ENCODE data around the gene CEP76.
A peak's percentile ranks its signal among the peaks of the same experiment; 100 is the strongest.

Gene CEP76

GRCh38 chr18:12702221-12703095 is at the start of gene CEP76, which contains the start of gene PSMG2:
Gene CEP76, minus strand, starts transcription at chr18:12702723. Its CDS starts 175 bp downstream, at chr18:12702548.
Gene PSMG2, plus strand, starts transcription at chr18:12703042. Its CDS starts 66 bp downstream, at chr18:12703108.
- peak within 1 kb of the TSS; percentile 100 for H3K9ac ChIP-seq
- peaks cover 54% of the 10 kb centered on the region for H4K20me1 ChIP-seq
- peak within 1 kb of the TSS; percentile 82 for H3K4me3 ChIP-seq
- H3K9me3 ChIP-seq = no peaks in the 10 kb centered on the region
- peak within 1 kb of the TSS; percentile 93 for H3K4me2 ChIP-seq
- no peak for TF ChIP-seq Cebpa-rat (IDR thresholded peaks at IDR 0.05)
- peak within 1 kb of the TSS; percentile 100 for H3K27ac ChIP-seq
- H3K4me1 ChIP-seq = peaks cover 39% of the 10 kb centered on the region
- H3K36me3 ChIP-seq = peaks cover 42% of the 10 kb centered on the region
- no peaks in the 10 kb centered on the region for H3K27me3 ChIP-seq

DNA sequence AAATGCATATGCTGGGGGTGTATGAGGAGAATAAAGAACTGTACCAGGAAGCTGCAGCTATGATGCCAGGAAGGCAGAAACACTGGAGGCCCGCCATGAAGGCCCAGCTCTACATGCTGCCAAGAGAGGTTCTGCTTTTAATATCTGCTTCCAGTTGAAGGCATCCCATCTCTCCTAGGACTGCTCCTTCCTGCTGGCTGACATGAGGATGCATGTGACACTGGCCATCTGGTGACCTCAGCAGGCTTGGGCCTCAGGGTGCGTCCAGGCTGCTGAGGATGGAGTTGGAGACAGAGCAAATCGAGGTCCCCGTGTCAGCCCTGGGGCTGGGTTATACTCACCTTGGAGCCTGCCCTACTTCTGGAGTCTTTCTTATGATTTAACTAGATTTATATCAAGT is 49.4 kb upstream of the CEP76 start:
- Histone ChIP-seq H3K36me3 (no peaks in the 10 kb centered on the region), H3K9me3 (peaks cover 33% of the 10 kb centered on the region), H3K27ac (peak overlapping the region; percentile 85; the same call in 1 of the 2 replicates), H4K20me1 (no peaks in the 10 kb centered on the region), H3K4me2 (peak overlapping the region; percentile 82), H3K27me3 (no peaks in the 10 kb centered on the region), H3K9ac (no peak overlapping the region), H3K4me3 (no peak overlapping the region), H3K4me1 (peaks cover 65% of the 10 kb centered on the region)
- no peak for TF ChIP-seq Cebpa-rat (IDR thresholded peaks at IDR 0.05)

- H3K27me3 ChIP-seq = no peaks in the 10 kb centered on the region
- TF ChIP-seq Cebpa-rat (IDR thresholded peaks at IDR 0.05) = no peak
- no peak overlapping the region for H3K4me3 ChIP-seq
- H3K9me3 ChIP-seq = peaks cover 29% of the 10 kb centered on the region
- H3K4me1 ChIP-seq = peaks cover 69% of the 10 kb centered on the region
- H3K9ac ChIP-seq = 0 out of 2 replicates have a peak overlapping the region, but pooled peaks have one; percentile 66
- no peaks in the 10 kb centered on the region for H4K20me1 ChIP-seq
- H3K36me3 ChIP-seq = no peaks in the 10 kb centered on the region
- H3K27ac ChIP-seq = peak overlapping the region; percentile 85; the same call in 1 of the 2 replicates
- peak overlapping the region; percentile 82 for H3K4me2 ChIP-seq
Observed at GRCh38 chr18:12751503-12751884, 49.0 kb upstream of the CEP76 start.

DNA sequence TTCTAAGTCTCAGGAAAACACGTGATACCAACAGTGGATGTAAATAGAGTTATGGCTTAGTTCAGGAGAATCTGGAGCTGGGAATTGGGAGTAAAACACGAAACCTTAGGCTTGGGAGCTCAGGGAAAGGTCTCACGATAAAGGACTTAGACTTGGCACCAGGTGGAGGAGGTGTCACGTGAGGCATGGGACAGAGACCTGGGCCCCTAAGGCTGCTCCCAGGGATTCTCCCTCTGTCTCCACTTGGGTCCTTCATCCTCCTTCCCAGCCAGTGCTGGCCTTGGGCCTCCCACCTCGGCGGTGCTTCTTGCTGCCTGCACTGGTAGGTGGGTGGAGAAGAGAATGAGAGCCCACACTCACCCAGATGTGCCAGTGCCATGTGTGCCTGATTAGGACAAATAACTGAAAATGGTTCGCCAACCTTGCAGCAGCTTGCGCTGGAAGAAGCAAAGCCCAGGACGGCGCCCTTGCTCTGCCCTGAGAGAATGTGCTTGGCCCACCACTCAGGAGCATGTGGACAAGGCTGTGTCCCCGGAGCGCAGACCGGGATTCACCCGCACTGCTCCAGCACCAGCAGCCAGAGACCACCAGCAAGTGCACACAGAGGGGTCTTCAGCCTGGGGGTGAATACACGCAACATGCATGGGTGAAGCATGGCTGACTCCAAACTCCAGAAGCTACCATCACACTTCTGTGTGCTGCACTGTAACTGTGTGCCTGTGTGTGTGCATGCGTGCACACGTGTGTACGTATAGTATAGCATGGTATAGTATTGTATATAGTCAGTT is 48.4 kb upstream of the CEP76 start:
- Histone ChIP-seq H3K9me3 (peaks cover 23% of the 10 kb centered on the region), H3K4me3 (peak overlapping the region; percentile 21), H3K27me3 (no peaks in the 10 kb centered on the region), H3K27ac (peak overlapping the region; percentile 85), H3K4me2 (peak overlapping the region; percentile 82), H3K4me1 (peaks cover 75% of the 10 kb centered on the region), H3K36me3 (no peaks in the 10 kb centered on the region), H4K20me1 (no peaks in the 10 kb centered on the region), H3K9ac (peak overlapping the region; percentile 66)
- TF ChIP-seq Cebpa-rat (IDR thresholded peaks at IDR 0.05) = no peak

DNA sequence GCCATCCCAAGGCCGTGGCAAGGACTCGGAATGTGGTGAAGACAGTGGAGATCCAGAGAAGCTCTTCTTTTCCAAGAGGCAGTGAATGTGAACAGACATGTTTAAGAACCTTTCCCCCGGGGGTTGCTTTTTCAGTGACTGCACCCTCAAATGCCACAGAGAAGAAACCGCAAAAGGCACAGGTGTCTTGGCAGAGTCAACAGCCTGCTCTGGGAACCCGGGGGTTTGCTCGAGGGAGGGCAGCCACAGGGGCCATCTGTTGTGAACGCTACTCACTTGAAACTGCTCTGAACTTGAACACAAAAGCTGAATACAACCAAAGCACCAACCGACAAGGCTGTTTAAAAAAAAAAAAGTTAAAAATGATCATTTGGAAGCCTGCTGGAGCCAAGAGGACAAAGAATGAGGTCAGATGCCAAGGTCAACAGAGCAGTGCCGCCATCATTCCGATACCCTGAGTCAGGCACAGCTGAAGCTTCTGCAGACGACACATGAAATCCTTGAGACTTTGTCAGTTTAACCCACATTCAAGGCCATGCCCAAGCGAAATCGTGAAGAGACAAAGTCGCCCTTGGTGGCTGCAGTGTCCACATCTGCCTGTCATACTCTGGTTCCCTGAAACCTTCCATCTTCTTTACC is 47.7 kb upstream of the CEP76 start:
- no peaks in the 10 kb centered on the region for H3K36me3 ChIP-seq
- H3K27ac ChIP-seq = peak overlapping the region; percentile 85
- H3K9me3 ChIP-seq = peaks cover 16% of the 10 kb centered on the region
- H3K9ac ChIP-seq = peak overlapping the region; percentile 66
- no peaks in the 10 kb centered on the region for H3K27me3 ChIP-seq
- peaks cover 82% of the 10 kb centered on the region for H3K4me1 ChIP-seq
- H4K20me1 ChIP-seq = no peaks in the 10 kb centered on the region
- no peak for TF ChIP-seq Cebpa-rat (IDR thresholded peaks at IDR 0.05)
- peak overlapping the region; percentile 21 for H3K4me3 ChIP-seq
- peak overlapping the region; percentile 82 for H3K4me2 ChIP-seq

DNA sequence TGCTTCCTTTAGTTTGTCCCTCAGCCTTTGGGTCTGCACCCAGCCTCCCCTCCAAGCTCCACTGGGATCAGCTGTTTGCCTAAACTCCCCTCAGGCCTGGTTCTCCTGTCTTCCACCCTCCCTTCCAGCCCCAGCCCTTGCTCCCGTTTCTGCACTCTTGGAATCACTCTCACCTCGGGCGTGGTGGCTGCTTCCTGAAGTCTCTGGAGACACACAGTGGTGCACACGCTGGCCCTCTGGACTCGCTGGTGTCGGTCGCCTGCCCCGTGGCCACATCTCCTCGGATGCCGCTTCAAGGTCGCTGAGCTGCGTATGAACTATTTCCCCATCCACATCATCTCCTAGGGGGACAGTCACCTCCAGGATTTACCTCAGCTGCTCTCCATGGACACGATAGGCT is 46.6 kb upstream of the CEP76 start:
- Histone ChIP-seq H3K4me2 (peak overlapping the region; percentile 82), H3K36me3 (no peaks in the 10 kb centered on the region), H3K27me3 (no peaks in the 10 kb centered on the region), H3K9me3 (0 out of 2 replicates have a peak, but pooled peaks cover 5% of the 10 kb centered on the region), H4K20me1 (no peaks in the 10 kb centered on the region), H3K27ac (peak overlapping the region; percentile 49; the same call in 1 of the 2 replicates), H3K4me3 (peak overlapping the region; percentile 29), H3K9ac (no peak overlapping the region), H3K4me1 (peaks cover 91% of the 10 kb centered on the region)
- TF ChIP-seq Cebpa-rat (IDR thresholded peaks at IDR 0.05) = no peak

- H3K9me3 ChIP-seq = 0 out of 2 replicates have a peak, but pooled peaks cover under 1% of the 10 kb centered on the region
- H3K4me1 ChIP-seq = peaks cover 91% of the 10 kb centered on the region
- H3K27me3 ChIP-seq = no peaks in the 10 kb centered on the region
- H3K36me3 ChIP-seq = no peaks in the 10 kb centered on the region
- peak overlapping the region; percentile 82 for H3K4me2 ChIP-seq
- H4K20me1 ChIP-seq = no peaks in the 10 kb centered on the region
- peak overlapping the region; percentile 49; the same call in 1 of the 2 replicates for H3K27ac ChIP-seq
- H3K9ac ChIP-seq = no peak overlapping the region
- H3K4me3 ChIP-seq = no peak overlapping the region; the same call in 1 of the 2 replicates
- no peak for TF ChIP-seq Cebpa-rat (IDR thresholded peaks at IDR 0.05)
Observed at GRCh38 chr18:12748671-12749070, 46.1 kb upstream of the CEP76 start.

- no peaks in the 10 kb centered on the region for H4K20me1 ChIP-seq
- H3K27ac ChIP-seq = no peak overlapping the region
- no peaks in the 10 kb centered on the region for H3K36me3 ChIP-seq
- no peak overlapping the region for H3K4me3 ChIP-seq
- H3K4me2 ChIP-seq = peak overlapping the region; percentile 82
- peaks cover 84% of the 10 kb centered on the region for H3K4me1 ChIP-seq
- TF ChIP-seq Cebpa-rat (IDR thresholded peaks at IDR 0.05) = no peak
- H3K9ac ChIP-seq = no peak overlapping the region
- no peaks in the 10 kb centered on the region for H3K27me3 ChIP-seq
- no peaks in the 10 kb centered on the region for H3K9me3 ChIP-seq
Observed at GRCh38 chr18:12747530-12748315, 45.2 kb upstream of the CEP76 start.

Measured in BLaER1 (cell line).